Body of pancreas (tissue), 4 donors: ENCODE measurements around the gene FAM124A. TPM values are rescaled to one million over a fixed set of nuclear protein-coding genes. Genes with fewer than 3 reads are reported as not detected.

Experiments
- ATAC-seq: fragments of 150-250 bp; one replicate; pipeline ENCODE4 v1.9.1; 2016
- DNase-seq, 4 donors: peaks; one replicate each; pipeline ENCODE4 v3.0.0-alpha.2; 2019
- H3K27ac ChIP-seq, 4 donors: fragments of 200-600 bp; sonication (generic); 1 replicate in 3 of 4; 2 replicates in 1 of 4; pipeline versions ENCODE4 v1.5.1 to v1.6.1; 2016 to 2019; ENCODE audit warnings: mild to moderate bottlenecking in 1 of 4, mixed read lengths in 1 of 4, moderate library complexity in 1 of 4
- H3K27me3 ChIP-seq, 2 donors: fragments of 200-600 bp; sonication (generic); one replicate each; pipeline ENCODE4 v1.6.0; 2016; ENCODE audit warnings: mild to moderate bottlenecking in 1 of 2
- H3K36me3 ChIP-seq, 2 donors: fragments of 200-600 bp; sonication (generic); replicated peaks in 1 of 2; 2 replicates each; pipeline ENCODE4 v1.5.1; 2016; ENCODE audit warnings: low read depth in 2 of 2; ENCODE audit not compliant: insufficient read depth in 1 of 2
- H3K4me1 ChIP-seq: fragments of 200-600 bp; sonication (generic); one replicate; pipeline ENCODE4 v1.6.0; 2016
- H3K4me3 ChIP-seq, 2 donors: fragments of 200-600 bp; sonication (generic); 1 replicate in 1 of 2; 2 replicates in 1 of 2; pipeline ENCODE4 v1.5.1; 2016 to 2019
- H3K9me3 ChIP-seq, 3 donors: fragments of 200-600 bp; sonication (generic); 1 replicate in 2 of 3; 2 replicates in 1 of 3; pipeline ENCODE4 v1.5.1; 2016
- CTCF ChIP-seq, 7 experiments: fragments of 450-650 bp in 4 of 7; fragments of 200-600 bp in 3 of 7; sonication (generic) in 3 of 7; IDR thresholded peaks; one replicate each; pipeline ENCODE4 v1.5.1; 2016 to 2019; ENCODE audit warnings: antibody characterized with exemption in 7 of 7
- POLR2A ChIP-seq, 3 donors: fragments of 450-650 bp; IDR thresholded peaks; one replicate each; pipeline ENCODE4 v1.6.1; 2016; ENCODE audit warnings: antibody characterized with exemption in 3 of 3, mild to moderate bottlenecking in 2 of 3
- WGBS, 2 donors: methylation state at CpG; one replicate each; pipeline ENCODE4 v1.1.5; 2017; 5-methylcytosine and 5-hydroxymethylcytosine counted together
- intact Hi-C: fragments of 100-400 bp; cut with DNase I; formaldehyde crosslinking; loops from one replicate; pipeline ENCODE4 v1.15.1; 2023
- total RNA-seq, 2 donors: library from RNA; depleted of rRNA; stranded (reverse); fragments of >200 nt; gene quantifications; one replicate each; pipeline ENCODE4 v1.1.0, GENCODE V29; 2016

The FAM124A gene
- total RNA-seq, 2 donors from 2014 or later = 0.78 to 2.0 TPM

DNA sequence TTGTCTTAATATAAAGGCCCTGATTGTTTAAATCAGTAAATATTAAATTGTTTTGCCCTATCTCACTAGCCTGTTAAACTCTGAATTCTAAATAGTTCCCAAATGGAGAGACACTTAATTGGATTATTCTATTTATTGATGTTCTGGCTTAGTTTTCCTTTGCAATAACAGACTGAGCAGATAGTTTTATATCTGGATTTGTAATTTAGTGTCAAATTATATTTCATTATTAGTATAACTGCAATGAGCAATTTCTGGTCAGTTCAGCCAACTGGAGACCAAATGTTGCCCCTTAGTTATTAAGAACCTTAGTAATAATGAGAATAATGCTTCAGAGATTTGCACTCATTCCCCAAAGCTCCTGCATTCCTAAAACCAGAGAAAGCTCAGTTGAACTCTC lies 10.1 kb downstream of the FAM124A start:
- Histone ChIP-seq H3K27ac (no peak overlapping the region), H3K36me3 (no peaks in the 10 kb centered on the region), H3K4me3 (no peak overlapping the region), H3K27me3 (no peaks in the 10 kb centered on the region), H3K4me1 (peaks cover 9% of the 10 kb centered on the region), H3K9me3 (no peaks in the 10 kb centered on the region)
- no peak for DNase-seq
- intact Hi-C loops = no loop called here
- no peak for ATAC-seq
- TF ChIP-seq CTCF (IDR thresholded peaks at IDR 0.05) (no peak), POLR2A (IDR thresholded peaks at IDR 0.05) (no peak)

DNA sequence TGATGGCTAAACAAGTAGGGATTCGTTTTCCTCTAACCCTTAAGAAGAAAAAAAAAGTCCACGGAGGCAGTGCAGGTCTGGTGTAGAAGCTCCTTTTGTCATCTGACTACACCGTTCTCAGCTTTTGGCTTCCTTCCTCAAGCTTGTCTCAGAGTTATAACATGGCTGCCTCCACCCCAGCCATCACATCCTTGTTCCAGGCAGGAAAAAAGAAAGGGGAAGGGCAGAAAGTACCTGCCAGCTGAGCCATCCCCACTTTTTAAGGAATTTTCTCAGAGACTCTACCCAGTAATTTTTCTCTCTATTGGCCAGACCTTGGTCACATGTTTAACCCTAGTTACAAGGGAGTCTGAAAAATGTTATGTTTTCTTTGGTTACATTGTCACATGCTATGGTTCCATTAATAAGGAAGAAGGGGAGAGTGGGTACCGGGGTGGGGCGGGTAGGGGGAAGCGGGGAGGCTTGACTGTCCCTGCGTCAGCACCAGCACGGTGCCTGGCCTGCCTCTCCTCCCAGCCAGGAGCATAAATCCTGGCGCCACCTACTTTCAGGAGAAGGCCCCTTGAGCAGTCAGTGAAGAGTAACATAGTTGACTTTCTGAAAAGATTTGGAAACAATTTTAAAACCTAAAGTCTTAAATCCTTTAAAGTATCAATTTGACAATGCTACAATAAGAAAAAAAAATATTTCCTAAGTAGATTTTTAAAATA lies 11.1 kb downstream of the FAM124A start:
- H3K4me1 ChIP-seq = peaks cover 9% of the 10 kb centered on the region
- no peaks in the 10 kb centered on the region for H3K36me3 ChIP-seq
- H3K27ac ChIP-seq = no peak overlapping the region
- no peaks in the 10 kb centered on the region for H3K27me3 ChIP-seq
- H3K4me3 ChIP-seq = no peak overlapping the region
- 92 to 94% methylated on average over 9 of the region's 9 CpGs for WGBS, 2 donors
- intact Hi-C loops = no loop called here
- ATAC-seq = no peak
- no peaks in the 10 kb centered on the region for H3K9me3 ChIP-seq
- TF ChIP-seq POLR2A (IDR thresholded peaks at IDR 0.05) (no peak), CTCF (IDR thresholded peaks at IDR 0.05) (no peak)
- DNase-seq = no peak

- H3K27ac ChIP-seq = no peak overlapping the region
- no peaks in the 10 kb centered on the region for H3K36me3 ChIP-seq
- ATAC-seq (no peak), DNase-seq (no peak)
- H3K27me3 ChIP-seq = no peaks in the 10 kb centered on the region
- 62 to 71% methylated on average over 10 of the region's 10 CpGs for WGBS, 2 donors
- H3K4me1 ChIP-seq = peaks cover 9% of the 10 kb centered on the region
- TF ChIP-seq POLR2A (IDR thresholded peaks at IDR 0.05) (no peak), CTCF (IDR thresholded peaks at IDR 0.05) (no peak)
- no peaks in the 10 kb centered on the region for H3K9me3 ChIP-seq
- no peak overlapping the region for H3K4me3 ChIP-seq
- intact Hi-C loops = no loop called here
Observed at GRCh38 chr13:51234676-51235075, 12.5 kb downstream of the FAM124A start.

GRCh38 chr13:51235186-51235585 lies 13.0 kb downstream of the FAM124A start:
- Histone ChIP-seq H3K4me1 (peaks cover 7% of the 10 kb centered on the region), H3K9me3 (no peaks in the 10 kb centered on the region), H3K27ac (no peak overlapping the region), H3K27me3 (no peaks in the 10 kb centered on the region), H3K36me3 (no peaks in the 10 kb centered on the region), H3K4me3 (no peak overlapping the region)
- intact Hi-C loops = no loop called here
- 79 to 81% methylated on average over 2 of the region's 2 CpGs for WGBS, 2 donors
- TF ChIP-seq POLR2A (IDR thresholded peaks at IDR 0.05) (no peak), CTCF (IDR thresholded peaks at IDR 0.05) (no peak)
- ATAC-seq (no peak), DNase-seq (no peak)
